SK-N-SH (cell line): ENCODE measurements around the gene RBSN. TPM values are rescaled to one million over a fixed set of nuclear protein-coding genes. Genes with fewer than 3 reads are reported as not detected.

Experiments used
- CTCF ChIA-PET: fragments of 300-600, 350-600 bp; formaldehyde crosslinking; extraction: SDS; loops from one replicate; lab custom pipeline; 2021; lab: Yijun Ruan, JAX
- POLR2A ChIA-PET: fragments of 350-600 bp; sonication (Branson Sonifier 250); formaldehyde crosslinking; extraction: SDS; loops from one replicate; lab custom pipeline; 2020; ENCODE audit warnings: antibody characterized with exemption, inconsistent platforms; lab: Yijun Ruan, JAX
- DNase-seq: peaks from one replicate; pipeline ENCODE4 v3.0.0; 2012
- H2AFZ ChIP-seq: fragments of 200-600 bp; sonication (generic); 2 replicates; pipeline ENCODE4 v1.8.1; 2016; ENCODE audit warnings: antibody characterized with exemption, mild to moderate bottlenecking, low read depth
- H3F3A ChIP-seq: fragments of 200-600 bp; sonication (generic); replicated peaks from 2 replicates; pipeline ENCODE3; 2016; ENCODE audit warnings: antibody characterized with exemption, mild to moderate bottlenecking; ENCODE audit not compliant: insufficient read depth
- H3K27ac ChIP-seq, 2 experiments: fragments of 200-500 bp in 1 of 2; fragments of 200-600 bp in 1 of 2; sonication (Bioruptor generic) in 1 of 2; sonication (generic), shearing (Covaris generic) in 1 of 2; 2 replicates each; pipeline versions ENCODE4 v1.5.1 to v1.6.1; 2014 to 2016; ENCODE audit warnings: low read depth in 2 of 2, inconsistent platforms in 1 of 2, low read length in 1 of 2, mild to moderate bottlenecking in 1 of 2, mixed read lengths in 1 of 2
- H3K27me3 ChIP-seq: fragments of 200-600 bp; sonication (generic), shearing (Covaris generic); 2 replicates; pipeline ENCODE4 v1.6.1; 2016; ENCODE audit warnings: mixed run types; ENCODE audit not compliant: insufficient read depth
- H3K36me3 ChIP-seq, 2 experiments: fragments of 200-500 bp in 1 of 2; fragments of 200-600 bp in 1 of 2; sonication (Bioruptor generic) in 1 of 2; sonication (generic) in 1 of 2; replicated peaks in 1 of 2; 2 replicates each; pipeline versions ENCODE3 to v1.5.1; 2014 to 2016; ENCODE audit warnings: low read length in 1 of 2, mild to moderate bottlenecking in 1 of 2; ENCODE audit not compliant: insufficient read depth in 2 of 2, control insufficient read depth in 1 of 2
- H3K4me1 ChIP-seq, 2 experiments: fragments of 200-500 bp in 1 of 2; fragments of 200-600 bp in 1 of 2; sonication (Bioruptor generic) in 1 of 2; sonication (generic), shearing (Covaris generic) in 1 of 2; 2 replicates each; pipeline versions ENCODE4 v1.5.1 to v1.6.1; 2014 to 2016; ENCODE audit warnings: low read depth in 1 of 2, low read length in 1 of 2, mixed run types in 1 of 2; ENCODE audit not compliant: insufficient read depth in 2 of 2, control insufficient read depth in 1 of 2
- H3K4me2 ChIP-seq: fragments of 200-600 bp; sonication (generic), shearing (Covaris generic); 2 replicates; pipeline ENCODE4 v1.6.1; 2017; ENCODE audit warnings: mixed run types
- H3K4me3 ChIP-seq, 2 experiments: fragments of 200-500 bp in 1 of 2; fragments of 200-600 bp in 1 of 2; sonication (Bioruptor generic) in 1 of 2; sonication (generic), shearing (Covaris generic) in 1 of 2; 2 replicates each; pipeline versions ENCODE4 v1.5.1 to v1.8.1; 2014 to 2016; ENCODE audit warnings: low read depth in 2 of 2, inconsistent platforms in 1 of 2, low read length in 1 of 2, mild to moderate bottlenecking in 1 of 2, mixed read lengths in 1 of 2, moderate library complexity in 1 of 2
- H3K79me2 ChIP-seq: fragments of 200-600 bp; sonication (generic); 2 replicates; pipeline ENCODE4 v1.8.1; 2017; ENCODE audit warnings: mild to moderate bottlenecking; ENCODE audit not compliant: insufficient read depth
- H3K9ac ChIP-seq: fragments of 200-600 bp; sonication (generic); 2 replicates; pipeline ENCODE4 v1.6.1; 2017; ENCODE audit warnings: mixed run types
- H3K9me2 ChIP-seq: fragments of 200-600 bp; sonication (generic); 2 replicates; pipeline ENCODE4 v1.6.1; 2017; ENCODE audit warnings: mixed run types
- H3K9me3 ChIP-seq: fragments of 200-600 bp; sonication (generic); 2 replicates; pipeline ENCODE4 v1.6.1; 2017; ENCODE audit warnings: mixed run types, mild to moderate bottlenecking, moderate library complexity
- H4K20me1 ChIP-seq: fragments of 200-600 bp; sonication (generic); 2 replicates; pipeline ENCODE4 v1.6.1; 2017; ENCODE audit warnings: mild to moderate bottlenecking, mixed run types; ENCODE audit not compliant: insufficient read depth
- CHD2 ChIP-seq: fragments of 150-350 bp; IDR thresholded peaks from 2 replicates; pipeline ENCODE4 v1.6.1; 2018; ENCODE audit warnings: low read length; ENCODE audit not compliant: partially characterized antibody
- CTCF ChIP-seq: fragments of 200-600 bp; sonication (generic); IDR thresholded peaks from 2 replicates; pipeline ENCODE4 v1.6.1; 2017; ENCODE audit warnings: antibody characterized with exemption, mild to moderate bottlenecking, moderate library complexity
- FOSL2 ChIP-seq: IDR thresholded peaks from 2 replicates; pipeline ENCODE4 v1.4.0; 2012; ENCODE audit warnings: low read depth, mild to moderate bottlenecking, moderate library complexity, borderline replicate concordance
- FOXM1 ChIP-seq: IDR thresholded peaks from 2 replicates; pipeline ENCODE4 v1.4.0; 2012; ENCODE audit warnings: low read depth, mild to moderate bottlenecking
- GABPA ChIP-seq: IDR thresholded peaks from 2 replicates; pipeline ENCODE4 v1.4.0; 2012; ENCODE audit warnings: low read depth, mild to moderate bottlenecking
- JUND ChIP-seq: IDR thresholded peaks from 2 replicates; pipeline ENCODE4 v1.4.0; 2012
- MAX ChIP-seq: IDR thresholded peaks from 2 replicates; pipeline ENCODE4 v1.4.0; 2012; ENCODE audit warnings: low read depth
- MXI1 ChIP-seq: IDR thresholded peaks from 2 replicates; pipeline ENCODE4 v1.6.1; 2012; ENCODE audit warnings: mild to moderate bottlenecking, low read depth, low read length, improper control_type of control experiment
- RCOR1 ChIP-seq: fragments of 150-350 bp; IDR thresholded peaks from 2 replicates; pipeline ENCODE4 v1.6.1; 2017; ENCODE audit warnings: antibody characterized with exemption, low read length
- RXRA ChIP-seq: IDR thresholded peaks from 2 replicates; pipeline ENCODE4 v1.4.0; 2012; ENCODE audit warnings: low read depth, mild to moderate bottlenecking, borderline replicate concordance
- SMC3 ChIP-seq: IDR thresholded peaks from 2 replicates; pipeline ENCODE4 v1.6.1; 2012; ENCODE audit warnings: low read depth, low read length, improper control_type of control experiment
- TAF1 ChIP-seq: IDR thresholded peaks from 2 replicates; pipeline ENCODE4 v1.6.1; 2012; ENCODE audit warnings: low read depth, mild to moderate bottlenecking, low read length, moderate library complexity, borderline replicate concordance
- TCF12 ChIP-seq: IDR thresholded peaks from 2 replicates; pipeline ENCODE4 v1.4.0; 2012
- USF2 ChIP-seq: fragments of 150-350 bp; IDR thresholded peaks from 2 replicates; pipeline ENCODE4 v1.6.1; 2017; ENCODE audit warnings: antibody characterized with exemption, low read length, low read depth, borderline replicate concordance
- WGBS: methylation state at CpG from one replicate; pipeline ENCODE4 v1.1.6; 2017; ENCODE audit warnings: low lambda C conversion rate; 5-methylcytosine and 5-hydroxymethylcytosine counted together
- polyA plus RNA-seq, 3 experiments: library from polyadenylated mRNA; depleted of rRNA; stranded (reverse); fragments of >200 nt; gene quantifications; 2 replicates each; pipeline ENCODE4 v1.2.3, GENCODE V29; 2012

Gene RBSN
- polyA plus RNA-seq, 1 of the 3 experiments (the other 2 are of a cell fraction) = 4.7 TPM

GRCh38 chr3:15099364-15100098 is 583 bp upstream of the RBSN start:
- peaks cover 4 to 22% of the 10 kb centered on the region in 2 experiments; a peak in 2 of 4 replicates for H3K4me1 ChIP-seq
- H3K27me3 ChIP-seq = no peaks in the 10 kb centered on the region
- H3K4me2 ChIP-seq = peak overlapping the region; percentile 89
- peaks cover 31% of the 10 kb centered on the region for H3K79me2 ChIP-seq
- TF ChIP-seq TCF12 (no peak), RCOR1 (0 out of 2 replicates have a peak, but pooled peaks have one; percentile 3)
- peaks cover 19 to 23% of the 10 kb centered on the region in 2 experiments for H3K36me3 ChIP-seq
- ChIA-PET POLR2A (interaction anchor here (0.6 to 2.1 kb wide), 8 partner anchors 9 to 921 kb away, joined by 3 to 6 read pairs (median 3); partner anchors contain the start of genes CCDC174, LSM3, MRPS25 and XPC), CTCF (interaction anchor here (0.7 to 4.1 kb wide), 5 partner anchors 8 to 174 kb away, joined by 3 to 19 read pairs (median 4); no protein-coding TSS in a partner anchor)
- no peaks in the 10 kb centered on the region for H3F3A ChIP-seq
- H4K20me1 ChIP-seq = no peaks in the 10 kb centered on the region
- WGBS = 19% methylated on average over 19 of the region's 19 CpGs
- H3K27ac ChIP-seq = peak overlapping the region; percentile 68 to 90; a peak in 3 of 4 replicates
- H3K9ac ChIP-seq = peak overlapping the region; percentile 86
- DNase-seq = peak; percentile 47
- H3K9me2 ChIP-seq = no peaks in the 10 kb centered on the region
- H3K9me3 ChIP-seq = no peaks in the 10 kb centered on the region
- peak overlapping the region; percentile 98 for H2AFZ ChIP-seq
- peak overlapping the region; percentile 87 to 93 for H3K4me3 ChIP-seq

GRCh38 chr3:15097891-15098290 is 1.1 kb downstream of the RBSN start:
- TF ChIP-seq FOXM1 (no peak), JUND (no peak), FOSL2 (no peak), CHD2 (no peak), MXI1 (no peak)
- ChIA-PET POLR2A (interaction anchor here (2.1 kb wide), 1 partner anchor 33 kb away, joined by 6 read pairs; the partner anchor contains the start of gene MRPS25), CTCF (interaction anchor here (1.7 to 4.1 kb wide), 3 partner anchors 10 to 177 kb away, joined by 5 to 19 read pairs (median 6); no protein-coding TSS in a partner anchor)
- H3K27ac ChIP-seq = no peak overlapping the region
- H3K4me2 ChIP-seq = peak overlapping the region; percentile 89
- H3K4me3 ChIP-seq = peak overlapping the region; percentile 87 to 93
- no peaks in the 10 kb centered on the region for H3K9me2 ChIP-seq
- H3K9ac ChIP-seq = peak overlapping the region; percentile 86
- H2AFZ ChIP-seq = no peak overlapping the region
- no peaks in the 10 kb centered on the region for H3K9me3 ChIP-seq
- H3K79me2 ChIP-seq = peaks cover 31% of the 10 kb centered on the region
- H3F3A ChIP-seq = peaks cover 6% of the 10 kb centered on the region
- H3K27me3 ChIP-seq = no peaks in the 10 kb centered on the region
- no peak for DNase-seq
- whole genome bisulfite sequencing = 35% methylated on average over 6 of the region's 6 CpGs
- H3K4me1 ChIP-seq = peaks cover 4 to 22% of the 10 kb centered on the region in 2 experiments; a peak in 2 of 4 replicates
- H3K36me3 ChIP-seq = peaks cover 25 to 32% of the 10 kb centered on the region in 2 experiments
- H4K20me1 ChIP-seq = no peaks in the 10 kb centered on the region

- no peaks in the 10 kb centered on the region for H3K27me3 ChIP-seq
- H3K79me2 ChIP-seq = peaks cover 31% of the 10 kb centered on the region
- POLR2A ChIA-PET = no interaction called here
- no peaks in the 10 kb centered on the region for H4K20me1 ChIP-seq
- no peaks in the 10 kb centered on the region for H3K9me2 ChIP-seq
- no peak for DNase-seq
- WGBS = 100% methylated on average over 2 of the region's 3 CpGs
- peaks cover 4 to 18% of the 10 kb centered on the region in 2 experiments; a peak in 2 of 4 replicates for H3K4me1 ChIP-seq
- H3K9ac ChIP-seq = no peak overlapping the region
- no peak overlapping the region for H3K4me2 ChIP-seq
- H3K4me3 ChIP-seq = no peak overlapping the region
- H3K9me3 ChIP-seq = no peaks in the 10 kb centered on the region
- H3K27ac ChIP-seq = peak overlapping the region in 1 of 2 experiments; percentile 47; a peak in 2 of 4 replicates
- peaks cover 6% of the 10 kb centered on the region for H3F3A ChIP-seq
- CTCF ChIA-PET = interaction anchor here (4.1 kb wide), 1 partner anchor 12 kb away, joined by 19 read pairs; no protein-coding TSS in a partner anchor
- peaks cover 33 to 37% of the 10 kb centered on the region in 2 experiments for H3K36me3 ChIP-seq
- no peak overlapping the region for H2AFZ ChIP-seq
- TF ChIP-seq FOXM1 (no peak), TAF1 (no peak), CTCF (no peak), GABPA (no peak), SMC3 (no peak), USF2 (no peak), RXRA (no peak), MAX (no peak), TCF12 (no peak)
Measured at GRCh38 chr3:15096046-15096445, 2.9 kb downstream of the RBSN start.
